PFSK-1 (cell line): Measurements from ENCODE around the gene SLC4A2.

Experiments
- POLR2AphosphoS5 ChIP-seq: IDR thresholded peaks from 2 replicates; pipeline ENCODE4 v1.6.1; 2012; ENCODE audit warnings: low read depth, mild to moderate bottlenecking, control low read depth, low read length, moderate library complexity
- SIN3A ChIP-seq: IDR thresholded peaks from 2 replicates; pipeline ENCODE4 v1.6.1; 2012; ENCODE audit warnings: mild to moderate bottlenecking, low read length, moderate library complexity, borderline replicate concordance; ENCODE audit not compliant: insufficient read depth
- TF ChIP-seq, protein P1 (sequence below), 2 experiments: IDR thresholded peaks; 2 replicates each; pipeline versions ENCODE4 v1.6.1 to v1.8.0; 2011 to 2012; ENCODE audit warnings: low read depth in 2 of 2, low read length in 2 of 2, control low read depth in 1 of 2, inconsistent platforms in 1 of 2, mild to moderate bottlenecking in 1 of 2, moderate library complexity in 1 of 2; ENCODE audit not compliant: insufficient read depth in 1 of 2

DNA sequence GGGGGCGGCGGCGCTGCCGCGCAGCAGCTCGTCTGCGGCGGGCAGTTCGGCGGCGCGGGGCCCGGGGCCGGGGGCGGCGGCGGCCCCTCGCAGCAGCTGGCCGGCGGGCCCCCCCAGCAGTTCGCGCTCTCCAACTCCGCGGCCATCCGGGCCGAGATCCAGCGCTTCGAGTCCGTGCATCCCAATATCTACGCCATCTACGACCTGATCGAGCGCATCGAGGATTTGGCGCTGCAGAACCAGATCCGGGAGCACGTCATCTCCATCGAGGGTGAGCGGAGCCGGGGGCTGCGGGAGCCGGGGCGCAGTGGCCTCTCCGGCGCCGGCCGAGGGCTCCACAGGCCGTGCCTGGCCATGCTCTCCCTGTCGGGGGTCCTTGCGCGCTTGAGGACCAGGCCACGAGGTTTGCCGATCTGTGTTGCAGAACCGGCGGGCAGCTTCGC lies 27.4 kb downstream of the SLC4A2 start:
- TF ChIP-seq POLR2AphosphoS5 (no peak), SIN3A (no peak)
- TF ChIP-seq, protein P1, sequence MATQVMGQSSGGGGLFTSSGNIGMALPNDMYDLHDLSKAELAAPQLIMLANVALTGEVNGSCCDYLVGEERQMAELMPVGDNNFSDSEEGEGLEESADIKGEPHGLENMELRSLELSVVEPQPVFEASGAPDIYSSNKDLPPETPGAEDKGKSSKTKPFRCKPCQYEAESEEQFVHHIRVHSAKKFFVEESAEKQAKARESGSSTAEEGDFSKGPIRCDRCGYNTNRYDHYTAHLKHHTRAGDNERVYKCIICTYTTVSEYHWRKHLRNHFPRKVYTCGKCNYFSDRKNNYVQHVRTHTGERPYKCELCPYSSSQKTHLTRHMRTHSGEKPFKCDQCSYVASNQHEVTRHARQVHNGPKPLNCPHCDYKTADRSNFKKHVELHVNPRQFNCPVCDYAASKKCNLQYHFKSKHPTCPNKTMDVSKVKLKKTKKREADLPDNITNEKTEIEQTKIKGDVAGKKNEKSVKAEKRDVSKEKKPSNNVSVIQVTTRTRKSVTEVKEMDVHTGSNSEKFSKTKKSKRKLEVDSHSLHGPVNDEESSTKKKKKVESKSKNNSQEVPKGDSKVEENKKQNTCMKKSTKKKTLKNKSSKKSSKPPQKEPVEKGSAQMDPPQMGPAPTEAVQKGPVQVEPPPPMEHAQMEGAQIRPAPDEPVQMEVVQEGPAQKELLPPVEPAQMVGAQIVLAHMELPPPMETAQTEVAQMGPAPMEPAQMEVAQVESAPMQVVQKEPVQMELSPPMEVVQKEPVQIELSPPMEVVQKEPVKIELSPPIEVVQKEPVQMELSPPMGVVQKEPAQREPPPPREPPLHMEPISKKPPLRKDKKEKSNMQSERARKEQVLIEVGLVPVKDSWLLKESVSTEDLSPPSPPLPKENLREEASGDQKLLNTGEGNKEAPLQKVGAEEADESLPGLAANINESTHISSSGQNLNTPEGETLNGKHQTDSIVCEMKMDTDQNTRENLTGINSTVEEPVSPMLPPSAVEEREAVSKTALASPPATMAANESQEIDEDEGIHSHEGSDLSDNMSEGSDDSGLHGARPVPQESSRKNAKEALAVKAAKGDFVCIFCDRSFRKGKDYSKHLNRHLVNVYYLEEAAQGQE (IDR thresholded peaks at IDR 0.05; ENCODE audit: insufficient read depth in 1 of 2, low read depth in 2 of 2, low read length in 2 of 2): no peak
